ENCODE data around the gene EEPD1.

The EEPD1 gene

GRCh38 chr7:36263095-36263484 is 110.0 kb downstream of the EEPD1 start:
- DNase-seq = no peak

DNA sequence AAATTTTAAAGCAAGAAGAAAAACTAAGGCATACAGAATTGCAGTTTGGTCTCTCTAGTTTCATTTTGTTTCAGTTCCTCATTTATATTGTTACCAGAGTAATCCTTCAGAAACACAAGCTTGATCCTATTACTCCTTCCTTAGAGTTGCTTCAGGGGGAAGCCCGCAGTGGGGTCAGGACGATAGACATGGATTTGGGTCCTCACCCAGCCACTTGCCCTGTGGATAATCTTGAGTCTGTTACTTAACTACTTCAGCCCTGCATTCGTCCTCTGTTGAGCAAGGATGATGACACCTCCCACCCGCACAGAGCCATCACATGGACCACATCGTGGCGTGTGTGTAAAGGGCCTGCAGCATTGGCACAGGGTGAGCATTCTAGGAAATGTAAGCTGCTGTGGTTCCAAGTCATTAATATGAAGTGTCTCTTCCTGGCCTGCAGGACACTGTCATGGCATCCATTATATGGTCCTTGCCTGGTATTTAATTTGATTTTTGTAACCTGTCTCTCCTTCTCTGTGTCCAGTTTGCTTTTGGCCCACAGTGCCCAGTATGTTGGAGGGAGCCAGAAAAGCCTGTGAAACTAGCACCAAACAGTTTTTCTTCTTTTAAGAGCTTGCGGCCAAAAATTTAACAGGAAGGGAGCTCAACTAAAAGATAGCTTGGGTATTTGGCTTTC is 111.2 kb downstream of the EEPD1 start:
- peak; percentile 90 for DNase-seq

- DNase-seq = no peak
Observed at GRCh38 chr7:36264913-36265516, 112.0 kb downstream of the EEPD1 start.

DNA sequence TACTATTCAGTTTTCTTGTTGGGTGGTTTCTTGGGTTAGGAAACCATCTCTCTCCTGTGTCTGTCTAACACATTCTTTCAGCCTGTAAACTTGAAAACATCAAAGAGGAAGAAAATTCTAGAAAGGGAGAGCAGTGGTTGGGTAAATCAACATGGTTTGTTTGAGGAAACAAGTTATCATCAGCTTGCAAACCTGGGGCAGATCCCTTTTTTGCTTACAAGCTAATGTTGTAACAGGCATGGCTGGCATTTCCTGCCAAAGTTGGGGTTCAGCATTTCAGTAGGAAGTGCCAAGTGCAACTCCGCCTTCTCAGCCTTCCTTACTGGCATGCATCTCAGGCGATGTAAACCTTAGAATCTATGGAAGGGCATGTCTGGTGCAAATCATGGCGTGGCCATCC is 112.6 kb downstream of the EEPD1 start:
- DNase-seq = peak; percentile 56

DNA sequence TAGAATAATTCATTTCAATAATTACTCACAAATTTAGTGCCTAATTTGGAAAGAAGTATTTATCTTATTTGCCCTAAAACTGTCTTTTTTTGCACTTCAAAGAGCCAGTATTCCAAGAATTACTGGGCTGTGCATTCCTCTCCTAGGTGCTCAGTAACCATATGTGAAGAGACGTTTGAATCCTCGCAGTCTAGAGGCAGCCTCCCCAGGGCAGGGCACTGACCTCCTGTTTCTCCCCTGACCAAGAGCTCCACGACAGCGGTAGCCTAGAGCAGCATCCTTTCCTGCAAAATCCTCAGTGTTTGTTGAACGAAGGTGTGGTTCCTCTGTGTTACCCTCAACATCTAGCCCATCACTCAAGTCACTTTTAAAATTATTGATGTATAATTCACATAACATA is 113.1 kb downstream of the EEPD1 start:
- DNase-seq = no peak

DNA sequence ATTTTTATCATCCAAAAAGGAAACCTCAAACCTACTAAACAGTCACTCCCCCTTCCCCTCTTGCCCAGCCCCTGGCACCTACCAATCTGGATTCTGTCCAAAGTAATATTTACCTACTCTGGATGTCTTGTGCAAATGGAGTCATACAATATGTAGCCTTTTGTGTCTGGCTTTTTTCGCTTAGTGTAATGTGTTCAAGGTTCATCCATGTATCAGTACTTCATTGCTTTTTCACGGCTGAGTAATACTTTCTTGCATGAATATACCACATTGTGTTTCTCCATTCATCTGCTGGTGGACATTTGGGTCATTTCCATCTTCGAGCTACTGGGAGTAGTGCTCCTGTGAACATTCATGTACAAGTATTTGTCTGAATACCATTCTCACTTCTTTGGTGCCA is 113.6 kb downstream of the EEPD1 start:
- DNase-seq = no peak

DNA sequence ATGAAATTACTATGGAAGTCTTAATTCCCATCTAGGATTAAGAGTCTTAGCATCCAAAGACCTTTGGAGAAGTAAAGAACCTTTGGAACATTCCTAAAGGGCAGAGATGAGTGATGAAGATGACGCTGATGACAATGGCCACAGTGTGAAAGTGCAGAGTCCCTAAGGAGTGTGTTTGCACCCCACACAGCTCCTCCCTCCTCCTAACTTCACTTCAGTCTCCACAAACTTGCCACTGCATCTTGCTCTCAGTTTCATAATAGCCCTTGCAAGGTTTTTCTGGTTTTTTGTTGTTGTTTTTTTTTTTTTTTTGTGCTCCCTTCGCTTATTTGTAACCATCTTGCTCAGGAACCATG is 119.1 kb downstream of the EEPD1 start:
- DNase-seq = no peak

- peak; percentile 53 for DNase-seq
Observed at GRCh38 chr7:36272567-36273269, 119.7 kb downstream of the EEPD1 start.

GRCh38 chr7:36273836-36274235 is 120.8 kb downstream of the EEPD1 start:
- DNase-seq = no peak

DNA sequence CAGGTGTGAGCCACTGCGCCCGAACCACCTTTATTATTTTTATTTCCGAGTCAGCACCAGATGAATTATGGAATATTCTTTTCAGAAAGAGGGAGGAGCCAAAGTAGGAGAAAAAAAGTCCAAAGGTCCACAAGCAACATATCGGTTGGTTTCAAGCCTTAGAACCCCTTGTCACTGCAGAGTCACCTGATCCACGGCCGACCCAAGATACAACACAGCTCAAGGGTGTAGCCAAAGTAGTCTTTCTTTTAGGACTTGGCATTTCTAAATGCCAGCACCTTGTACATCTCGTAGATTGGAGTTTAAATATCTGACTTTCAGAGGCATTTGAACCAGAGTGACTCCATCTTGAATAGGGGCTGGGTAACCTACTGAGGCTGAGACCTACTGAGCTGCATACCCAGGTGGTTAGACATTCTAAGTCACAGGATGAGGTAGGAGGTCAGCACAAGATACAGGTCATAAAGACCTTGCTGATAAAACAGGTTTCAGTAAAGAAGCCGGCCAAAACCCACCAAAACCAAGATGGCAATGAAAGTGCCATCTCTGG is 122.8 kb downstream of the EEPD1 start:
- DNase-seq = no peak

GRCh38 chr7:36276428-36277248 is 123.6 kb downstream of the EEPD1 start:
- no peak for DNase-seq

GRCh38 chr7:36277249-36277542 is 124.1 kb downstream of the EEPD1 start:
- DNase-seq = no peak

GRCh38 chr7:36278069-36278619 is 125.1 kb downstream of the EEPD1 start:
- no peak for DNase-seq

GRCh38 chr7:36278620-36279172 is 125.6 kb downstream of the EEPD1 start:
- DNase-seq = no peak

DNA sequence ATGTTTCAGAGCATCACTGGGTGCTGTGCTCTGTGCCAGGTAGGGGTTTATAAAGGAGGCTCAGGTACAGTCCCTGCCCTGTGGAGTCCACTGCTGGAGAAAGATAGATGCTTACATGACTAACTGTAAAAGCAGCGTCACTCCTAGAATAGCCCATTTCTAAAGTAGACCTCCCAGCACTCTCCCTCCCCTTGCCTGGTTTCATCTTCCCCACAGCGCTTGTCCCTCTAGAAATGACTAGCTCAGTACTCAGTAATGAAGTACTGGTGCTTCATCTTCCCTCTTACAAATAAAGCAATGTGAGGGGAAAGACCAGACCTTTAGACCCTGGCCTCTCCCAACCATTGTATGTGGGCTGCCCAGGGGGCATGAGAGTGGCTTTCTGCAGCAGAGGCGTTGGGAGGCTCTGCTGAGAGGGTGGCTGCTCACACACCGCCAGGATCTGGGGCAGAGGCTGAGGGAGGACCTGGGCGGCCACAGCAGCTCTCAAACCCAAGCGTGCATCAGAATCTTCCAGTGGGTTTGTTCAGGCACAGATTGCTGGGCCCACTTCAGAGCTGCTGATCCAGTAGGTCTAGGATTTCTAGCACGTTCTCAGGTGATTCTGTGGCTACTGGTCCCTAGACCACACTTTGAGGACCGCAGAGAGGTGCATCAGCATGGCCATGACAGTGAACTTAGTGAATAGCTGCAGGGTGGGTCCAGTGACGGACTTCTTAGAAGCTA is 126.3 kb downstream of the EEPD1 start:
- DNase-seq = peak; percentile 23

- no peak for DNase-seq
Observed at GRCh38 chr7:36279926-36280315, 126.9 kb downstream of the EEPD1 start.

DNA sequence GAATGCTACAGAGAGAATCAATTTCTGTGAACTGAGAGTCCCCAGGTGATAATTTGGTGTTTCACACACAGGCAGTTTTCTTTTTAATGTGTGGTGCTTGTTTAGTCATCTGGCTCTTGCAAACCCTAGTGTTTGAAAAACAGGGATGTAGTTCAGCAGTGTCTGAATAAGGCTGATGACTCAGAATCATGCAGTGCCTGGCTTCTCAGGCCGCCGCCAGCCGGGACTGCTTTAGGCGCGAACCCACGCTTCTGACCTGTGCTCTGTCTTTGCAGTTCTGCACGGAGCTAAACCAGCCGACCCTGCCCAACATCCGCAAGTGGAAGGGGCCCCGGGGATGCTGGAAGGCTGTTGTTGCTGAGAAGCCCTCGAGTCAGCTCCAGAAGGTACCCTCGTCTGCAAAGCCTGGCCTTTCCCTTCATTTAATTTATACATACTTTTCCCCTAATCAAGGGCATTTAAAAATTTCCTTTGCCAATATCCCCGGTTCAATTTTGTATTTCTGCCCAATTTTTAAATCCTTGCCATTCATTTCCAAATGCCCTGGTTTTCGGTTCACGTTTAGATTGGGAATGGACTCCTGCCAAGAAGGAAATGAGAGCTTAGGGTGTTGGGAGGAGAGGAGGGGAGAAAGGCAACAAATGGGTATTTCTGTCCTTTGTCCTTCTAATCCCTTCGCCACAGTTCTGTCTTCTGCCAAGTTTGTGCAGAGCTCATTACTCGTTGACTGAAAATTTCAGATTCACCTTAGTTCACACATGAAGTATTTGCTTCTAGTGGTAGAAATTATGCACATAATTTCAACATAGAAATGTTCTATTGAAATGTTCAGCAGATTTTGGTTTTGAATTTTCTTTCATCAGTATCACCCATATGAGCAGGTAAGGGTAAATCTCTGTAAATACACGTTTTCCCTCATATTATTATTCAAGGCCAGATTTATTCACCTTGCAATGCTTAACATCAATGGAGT is 128.1 kb downstream of the EEPD1 start:
- DNase-seq = peak; percentile 92

DNA sequence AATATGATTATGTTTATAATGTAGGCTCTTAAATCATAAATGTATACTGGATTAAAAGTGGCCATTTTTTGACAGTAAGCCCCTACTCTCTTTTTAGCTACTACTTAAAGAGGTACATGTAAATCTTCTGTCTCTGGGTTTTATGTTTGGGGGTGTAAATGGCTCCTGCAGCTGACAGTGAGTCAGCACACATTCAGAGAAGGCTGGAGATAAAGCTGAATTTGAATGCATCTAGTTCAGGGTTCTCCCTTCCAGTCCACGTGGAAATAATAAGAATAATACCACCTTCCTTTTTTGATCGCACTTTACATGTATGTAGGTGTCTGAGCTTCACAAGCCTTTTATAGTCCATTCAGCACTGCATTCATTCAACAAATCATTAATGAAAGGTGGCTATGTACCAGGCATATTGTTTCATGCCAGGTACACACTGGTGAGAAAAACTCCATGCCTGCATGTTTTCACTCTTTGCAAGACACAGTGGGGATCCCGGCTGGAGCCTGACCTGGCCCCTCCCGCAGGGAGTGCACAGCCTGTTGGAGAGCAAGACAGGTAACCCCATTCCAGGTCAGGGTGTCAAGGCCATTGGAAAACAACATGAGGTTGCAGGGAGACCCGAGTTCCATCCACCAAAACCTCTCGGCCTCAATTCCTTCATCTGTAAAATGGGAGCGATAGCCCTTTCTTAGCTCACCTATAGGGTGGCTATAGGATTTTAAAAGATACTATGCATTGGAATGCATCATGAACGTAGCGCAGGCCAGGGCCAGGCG is 129.1 kb downstream of the EEPD1 start:
- peak; percentile 46 for DNase-seq

GRCh38 chr7:36283181-36283580 is 130.1 kb downstream of the EEPD1 start:
- DNase-seq = no peak

GRCh38 chr7:36283711-36284130 is 130.7 kb downstream of the EEPD1 start:
- DNase-seq = peak; percentile 97

All from suppressor macrophage treated with lipopolysaccharide for 4 hours (primary cell).